ENCODE measurements around the gene ANKLE1.
A peak's percentile ranks its signal among the peaks of the same experiment; 100 is the strongest.
"Not testable (repeated sequence)": the region's sequence is repeated elsewhere in the genome, so short reads cannot be mapped to it uniquely, and the experiment has no call there.

Gene ANKLE1

DNA sequence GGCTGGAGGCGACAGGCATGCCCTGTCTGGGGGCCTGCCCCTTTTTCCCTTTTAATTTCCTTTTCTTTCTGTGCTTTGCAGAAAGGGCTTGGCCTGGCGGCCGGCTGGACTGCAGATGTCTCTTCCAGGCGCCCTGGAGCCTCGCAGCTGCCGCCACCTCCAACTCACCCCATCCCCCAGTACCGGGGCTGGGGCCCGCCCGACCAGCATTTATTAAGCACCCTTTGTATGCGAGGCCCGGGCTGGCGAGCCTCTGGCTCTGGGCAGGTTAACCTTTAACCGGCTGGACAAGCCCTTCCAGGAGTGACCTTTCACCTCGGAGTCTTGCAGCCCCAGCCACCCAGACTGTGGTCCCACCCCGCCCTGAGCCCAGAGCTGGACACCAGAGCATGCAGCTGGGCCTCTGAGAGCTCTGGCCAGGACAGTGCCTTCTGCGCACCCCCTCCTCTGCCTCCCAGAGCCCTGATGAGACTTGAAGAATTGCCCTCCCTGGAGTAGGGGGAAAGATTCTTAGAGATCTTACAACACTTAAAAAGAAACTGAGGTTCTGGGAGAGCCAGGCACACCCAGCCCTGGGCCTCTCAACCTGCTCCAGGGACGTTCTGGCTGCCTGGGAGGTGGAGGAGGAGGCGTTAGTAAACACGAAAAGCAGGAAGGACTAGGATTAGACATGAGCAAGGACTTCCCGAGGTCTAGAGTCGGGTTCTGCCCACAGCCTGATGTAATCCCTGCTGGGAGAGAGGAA, 34.8 kb upstream of the ANKLE1 start:
- no peak for DNase-seq (ENCODE audit: low read depth in 2 of 2, low spot score in 1 of 2)

- no peak for DNase-seq (ENCODE audit: low read depth in 2 of 2, low spot score in 1 of 2)
These were observed 33.5 kb upstream of the ANKLE1 start for GRCh38 chr19:17248011-17248776.

DNA sequence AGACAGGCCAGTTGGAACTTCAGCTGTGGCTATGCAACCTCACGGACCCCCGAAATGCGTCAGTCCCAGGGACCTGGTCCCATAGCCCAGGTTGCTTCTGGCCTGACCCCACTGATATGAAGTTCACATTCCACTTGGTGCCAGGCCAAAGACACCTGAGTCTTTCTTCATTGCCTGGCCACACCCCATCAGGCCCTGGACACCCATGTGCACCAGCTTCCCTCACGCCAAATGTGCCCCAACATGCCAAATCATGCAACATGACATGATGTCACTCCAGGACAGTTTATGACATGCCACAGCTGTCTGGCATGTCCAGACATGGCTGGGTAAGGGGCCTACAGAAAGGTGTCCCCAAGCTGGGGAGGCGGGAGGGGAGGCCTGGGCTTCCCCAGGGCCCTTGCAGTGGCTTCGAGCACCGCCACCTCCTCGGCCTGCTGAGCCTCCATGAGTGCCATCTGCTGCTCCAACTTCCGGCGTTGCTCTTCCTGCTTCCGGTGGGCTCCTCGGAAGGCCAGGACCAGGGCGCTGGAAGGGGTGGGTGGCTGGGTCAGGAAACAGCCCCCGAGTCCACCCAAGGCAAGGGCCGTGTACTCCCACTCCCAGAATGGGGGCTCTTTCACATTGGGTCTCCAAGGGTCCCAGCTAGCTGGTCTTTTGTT, 31.7 kb upstream of the ANKLE1 start:
- no peak for DNase-seq (ENCODE audit: low read depth in 2 of 2, low spot score in 1 of 2)

DNA sequence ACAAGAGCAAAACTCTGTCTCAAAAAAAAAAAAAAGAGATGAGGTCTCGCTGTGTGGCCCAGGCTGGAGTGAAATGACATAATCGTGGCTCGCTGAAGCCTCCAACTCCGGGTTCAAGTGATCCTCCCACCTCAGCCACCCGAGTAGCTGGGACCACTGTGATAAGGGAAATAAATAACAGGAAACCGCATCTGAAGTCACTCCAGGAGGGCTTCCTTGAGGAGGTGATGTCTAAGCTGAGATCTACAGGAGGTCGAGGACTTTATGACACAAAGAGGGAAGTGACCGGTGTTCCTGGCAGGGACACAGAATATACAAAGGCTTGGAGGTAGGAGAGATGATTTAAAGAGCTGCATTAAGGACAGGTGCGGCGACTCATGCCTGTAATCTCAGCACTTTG, 27.1 kb upstream of the ANKLE1 start:
- no peak for DNase-seq (ENCODE audit: low read depth in 2 of 2, low spot score in 1 of 2)

GRCh38 chr19:17255150-17255621, 26.5 kb upstream of the ANKLE1 start:
- no peak for DNase-seq (ENCODE audit: low read depth in 2 of 2, low spot score in 1 of 2)

DNA sequence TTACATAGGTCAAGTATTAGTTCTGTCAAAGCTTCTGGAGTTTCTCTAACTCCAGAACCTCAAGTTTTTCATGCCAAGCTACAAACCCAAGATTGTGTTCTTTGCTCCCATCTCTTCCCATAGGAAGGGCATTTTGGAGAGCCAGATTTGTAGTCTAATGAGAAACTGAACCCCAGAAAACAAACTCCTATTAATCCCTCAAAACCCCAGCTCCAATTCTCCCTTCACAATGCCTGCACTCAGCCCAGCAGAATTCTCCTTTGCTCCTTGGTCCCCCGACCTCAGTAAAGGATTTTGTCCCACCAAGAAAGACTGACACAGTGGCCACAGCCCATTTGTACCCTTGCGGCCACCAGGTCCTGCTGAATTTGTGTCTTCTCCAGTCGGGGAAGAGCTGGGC, 25.6 kb upstream of the ANKLE1 start:
- no peak for DNase-seq (ENCODE audit: low read depth in 2 of 2, low spot score in 1 of 2)

DNA sequence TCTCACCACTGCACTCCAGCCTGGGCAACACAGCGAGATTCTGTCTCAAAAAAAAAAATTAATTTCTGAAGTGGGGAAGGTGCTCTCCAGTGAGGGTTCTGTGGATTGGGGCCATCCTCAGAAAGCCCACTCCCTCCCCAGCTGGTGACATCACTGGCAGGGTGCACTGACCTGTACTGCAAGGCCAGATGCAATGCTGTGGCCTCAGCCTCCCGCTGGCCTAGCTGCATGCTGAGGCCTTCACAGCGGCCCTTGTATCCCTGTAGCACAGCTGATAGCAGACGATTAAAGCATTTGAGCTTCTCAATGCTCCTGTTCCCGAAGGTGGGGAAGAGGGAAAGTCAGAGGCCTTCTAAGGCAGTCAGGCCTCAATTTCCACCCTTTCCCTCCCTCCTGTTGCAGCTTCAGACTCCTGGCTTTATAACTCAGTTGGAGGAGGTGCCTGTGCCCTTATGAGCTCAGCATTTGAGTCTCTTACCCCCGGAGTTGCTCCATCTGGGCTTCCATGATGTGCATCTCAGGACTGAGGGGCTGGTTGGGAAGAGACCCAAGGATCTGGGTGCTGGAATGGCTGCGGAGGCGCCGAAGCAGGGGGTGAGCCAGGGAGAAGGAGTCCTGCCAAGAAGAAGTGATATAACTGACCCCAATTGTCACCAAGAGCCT, 22.5 kb upstream of the ANKLE1 start:
- no peak for DNase-seq (ENCODE audit: low read depth in 2 of 2, low spot score in 1 of 2)

- DNase-seq (ENCODE audit: low read depth in 2 of 2, low spot score in 1 of 2), result no peak
These were observed 21.8 kb upstream of the ANKLE1 start for GRCh38 chr19:17259934-17260333.

GRCh38 chr19:17260842-17261325, 20.8 kb upstream of the ANKLE1 start:
- DNase-seq (ENCODE audit: low read depth in 2 of 2, low spot score in 1 of 2), result peak; percentile 80

DNA sequence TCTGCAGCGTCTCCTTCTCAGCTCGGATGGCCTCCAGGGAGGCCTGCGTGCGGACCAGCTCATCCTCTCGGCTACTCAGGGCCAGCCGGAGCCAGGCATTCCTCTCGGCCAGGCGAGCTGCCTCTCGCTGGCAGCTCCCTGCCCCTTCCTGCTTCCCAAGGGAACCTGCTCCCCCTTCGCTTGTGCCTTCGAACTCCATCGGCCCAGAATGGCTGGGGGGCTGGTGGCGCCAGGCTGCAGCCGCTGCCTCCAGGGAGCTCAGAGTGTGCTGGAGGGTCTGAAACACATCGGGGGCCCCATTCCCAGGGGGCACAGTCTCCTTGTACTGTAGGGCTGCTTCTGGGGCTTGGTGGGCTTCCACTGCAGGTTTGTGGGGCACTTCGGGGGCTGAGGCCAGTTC, 19.1 kb upstream of the ANKLE1 start:
- no peak for DNase-seq (ENCODE audit: low read depth in 2 of 2, low spot score in 1 of 2)

- DNase-seq (ENCODE audit: low read depth in 2 of 2, low spot score in 1 of 2), result no peak
These were observed 17.7 kb upstream of the ANKLE1 start for GRCh38 chr19:17263712-17264640.

GRCh38 chr19:17264641-17264979, 17.1 kb upstream of the ANKLE1 start, which contains the start of gene USHBP1:
TSS of gene USHBP1 (minus strand) at chr19:17264745. CDS start at chr19:17264299, 446 bp downstream.
- no peak for DNase-seq (ENCODE audit: low read depth in 2 of 2, low spot score in 1 of 2)

GRCh38 chr19:17266026-17266425, 15.7 kb upstream of the ANKLE1 start:
- no peak for DNase-seq (ENCODE audit: low read depth in 2 of 2, low spot score in 1 of 2)

DNA sequence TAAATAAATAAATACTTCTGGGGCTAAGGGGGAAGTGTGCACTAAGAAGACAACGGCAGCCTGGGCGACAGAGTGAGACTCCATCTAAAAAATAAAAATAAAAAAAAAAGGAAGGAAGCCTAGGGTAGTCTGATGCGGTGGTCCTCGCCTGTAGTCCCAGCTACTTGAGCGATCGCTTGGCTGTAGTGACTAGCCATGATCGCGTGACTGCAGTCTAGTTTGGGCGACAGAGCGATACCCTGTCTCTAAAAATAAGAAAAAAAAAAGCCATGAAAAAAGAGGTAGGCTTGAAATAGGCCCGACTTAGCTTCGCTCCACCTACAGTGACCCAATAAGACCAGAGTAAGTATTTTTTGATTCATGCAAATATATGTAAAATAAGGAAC, 15.1 kb upstream of the ANKLE1 start:
- no peak for DNase-seq (ENCODE audit: low read depth in 2 of 2, low spot score in 1 of 2)

DNA sequence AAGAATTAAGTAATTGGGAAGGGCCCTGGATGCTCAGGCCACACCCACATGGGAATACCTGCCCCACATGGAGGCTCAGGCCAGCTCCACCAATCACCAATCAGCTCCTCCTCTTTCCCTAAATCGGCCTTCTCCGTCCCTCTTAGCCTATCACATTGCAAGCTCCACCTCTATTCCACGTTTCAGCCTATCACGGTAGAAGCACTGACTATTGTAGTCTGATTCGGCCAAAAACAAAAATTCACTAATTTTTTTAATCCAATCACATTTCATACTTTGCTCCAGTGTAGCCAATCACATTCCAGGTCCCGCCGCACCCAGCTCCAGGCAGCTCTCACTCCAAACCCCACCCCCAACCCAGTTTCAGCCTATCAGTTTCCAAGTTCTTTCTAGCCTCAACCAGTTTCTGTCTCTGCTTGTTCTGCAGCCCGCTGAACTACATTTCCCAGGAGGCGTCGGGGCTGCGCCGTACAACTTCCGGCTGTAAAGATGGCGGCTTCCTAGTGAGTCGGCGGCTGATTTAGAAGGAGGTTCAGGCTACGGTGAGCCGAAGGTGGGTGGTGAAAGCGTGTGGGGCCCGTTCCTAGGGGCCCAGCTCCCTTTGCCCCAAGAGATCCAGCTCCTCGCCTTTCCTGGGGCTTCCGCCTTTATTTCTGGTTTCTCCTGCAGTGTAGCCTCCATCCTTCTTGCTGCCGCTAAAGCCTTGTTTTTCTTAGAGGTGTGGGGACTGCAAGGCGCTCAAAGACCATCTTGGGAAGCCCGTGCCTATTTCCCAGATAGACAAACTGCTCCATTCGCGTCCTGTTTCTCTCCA, 14.5 kb upstream of the ANKLE1 start, which contains the start of gene BABAM1:
BABAM1 (plus strand) TSS at position 469 of the 814 bp plus-strand sequence. CDS start 1,364 bp downstream, outside the sequence.
- peak; percentile 71 to 85 for DNase-seq (ENCODE audit: low read depth in 2 of 2, low spot score in 1 of 2)

- DNase-seq (ENCODE audit: low read depth in 2 of 2, low spot score in 1 of 2), result no peak
These were observed 12.9 kb upstream of the ANKLE1 start for GRCh38 chr19:17268754-17269153.

GRCh38 chr19:17274892-17275291, 6.8 kb upstream of the ANKLE1 start:
- DNase-seq (ENCODE audit: low read depth in 2 of 2, low spot score in 1 of 2), result not testable (repeated sequence)

GRCh38 chr19:17275441-17276175, 6.1 kb upstream of the ANKLE1 start:
- no peak for DNase-seq (ENCODE audit: low read depth in 2 of 2, low spot score in 1 of 2)

DNA sequence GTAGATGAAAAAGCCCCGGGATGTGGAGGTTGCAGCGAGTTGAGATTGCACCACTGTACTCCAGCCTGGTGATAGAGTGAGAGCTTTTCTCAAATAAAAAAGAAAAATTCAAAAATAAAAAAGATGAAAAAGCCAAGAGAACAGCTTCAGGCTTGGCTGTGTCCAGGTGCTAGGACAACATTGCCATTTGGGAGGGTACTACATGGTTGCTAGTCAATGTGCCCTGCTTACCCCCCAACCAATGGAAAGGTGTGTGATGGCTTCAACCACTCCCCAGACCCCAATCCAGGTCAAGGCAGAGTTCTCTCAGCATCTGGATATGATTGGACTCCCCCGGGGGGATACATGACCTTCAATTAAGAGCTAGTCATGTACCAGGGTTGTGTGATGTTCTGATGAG, 2.3 kb upstream of the ANKLE1 start:
- DNase-seq (ENCODE audit: low read depth in 2 of 2, low spot score in 1 of 2), result no peak
